GM13977 (cell line): Measurements from ENCODE around the gene MAN1B1.
"Not testable (repeated sequence)": the region's sequence is repeated elsewhere in the genome, so short reads cannot be mapped to it uniquely, and the experiment has no call there.

Experiments used
- DNase-seq: peaks from one replicate; pipeline ENCODE4 v3.0.0; 2012; ENCODE audit warnings: low spot score
- CTCF ChIP-seq: IDR thresholded peaks from 2 replicates; pipeline ENCODE4 v1.5.1; 2012; ENCODE audit warnings: mild to moderate bottlenecking, control low read depth; ENCODE audit not compliant: insufficient read depth; ENCODE audit errors: extremely low read depth, missing control alignments
- in situ Hi-C: fragments of 300-500 bp; cut with MboI; formaldehyde crosslinking; loops from one replicate; pipeline ENCODE4 v1.12.0; 2022; ENCODE audit warnings: low sequenced_read_pairs, low pct_unique_long_range_greater_than_20kb, mixed read lengths, inconsistent platforms; ENCODE audit not compliant: unreplicated experiment

The MAN1B1 gene

GRCh38 chr9:137057545-137057944, 29.2 kb upstream of the MAN1B1 start:
- DNase-seq: no peak
- in situ Hi-C loops: no loop called here
- TF ChIP-seq CTCF: no peak

GRCh38 chr9:137058521-137059234, 28.1 kb upstream of the MAN1B1 start:
- in situ Hi-C loops: no loop called here
- no peak for TF ChIP-seq CTCF
- no peak for DNase-seq

- TF ChIP-seq CTCF: no peak
- in situ Hi-C loops: no loop called here
- no peak for DNase-seq
Measured at GRCh38 chr9:137062384-137062783, 24.4 kb upstream of the MAN1B1 start.

- in situ Hi-C loops, DNase-seq: not testable (repeated sequence)
Measured at GRCh38 chr9:137062798-137063197, 24.0 kb upstream of the MAN1B1 start.

GRCh38 chr9:137063311-137064026, 23.3 kb upstream of the MAN1B1 start:
- TF ChIP-seq CTCF: no peak
- in situ Hi-C loops: no loop called here
- DNase-seq: no peak

GRCh38 chr9:137064027-137064879, 22.5 kb upstream of the MAN1B1 start:
- TF ChIP-seq CTCF: peak; percentile 96
- in situ Hi-C loops: no loop called here
- DNase-seq: peak; percentile 76

- in situ Hi-C loops: no loop called here
- DNase-seq: no peak
- no peak for TF ChIP-seq CTCF
Measured at GRCh38 chr9:137064880-137065164, 22.0 kb upstream of the MAN1B1 start.
